ENCODE data around the gene PHOSPHO1.

DNA sequence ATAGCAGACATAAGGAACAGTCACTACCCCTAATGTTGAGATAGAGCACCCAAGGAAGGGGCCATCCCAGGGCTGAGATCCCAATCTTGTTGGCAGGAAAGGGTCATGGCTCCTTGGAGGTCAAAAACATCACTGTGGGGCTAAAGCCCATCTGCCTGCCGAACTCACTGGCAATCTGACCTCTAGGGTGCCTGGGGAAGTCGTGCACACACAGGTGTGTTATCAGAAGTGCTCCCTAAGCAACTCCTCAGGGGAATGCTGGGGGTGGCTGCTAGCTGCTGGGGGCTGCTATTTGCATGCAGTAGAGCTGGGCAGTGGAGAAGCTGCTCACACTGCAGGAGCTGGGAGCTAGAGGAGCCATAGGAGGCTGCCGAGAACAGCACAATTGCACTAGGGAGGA is 47.5 kb upstream of the PHOSPHO1 start:
- TF ChIP-seq, protein P1, sequence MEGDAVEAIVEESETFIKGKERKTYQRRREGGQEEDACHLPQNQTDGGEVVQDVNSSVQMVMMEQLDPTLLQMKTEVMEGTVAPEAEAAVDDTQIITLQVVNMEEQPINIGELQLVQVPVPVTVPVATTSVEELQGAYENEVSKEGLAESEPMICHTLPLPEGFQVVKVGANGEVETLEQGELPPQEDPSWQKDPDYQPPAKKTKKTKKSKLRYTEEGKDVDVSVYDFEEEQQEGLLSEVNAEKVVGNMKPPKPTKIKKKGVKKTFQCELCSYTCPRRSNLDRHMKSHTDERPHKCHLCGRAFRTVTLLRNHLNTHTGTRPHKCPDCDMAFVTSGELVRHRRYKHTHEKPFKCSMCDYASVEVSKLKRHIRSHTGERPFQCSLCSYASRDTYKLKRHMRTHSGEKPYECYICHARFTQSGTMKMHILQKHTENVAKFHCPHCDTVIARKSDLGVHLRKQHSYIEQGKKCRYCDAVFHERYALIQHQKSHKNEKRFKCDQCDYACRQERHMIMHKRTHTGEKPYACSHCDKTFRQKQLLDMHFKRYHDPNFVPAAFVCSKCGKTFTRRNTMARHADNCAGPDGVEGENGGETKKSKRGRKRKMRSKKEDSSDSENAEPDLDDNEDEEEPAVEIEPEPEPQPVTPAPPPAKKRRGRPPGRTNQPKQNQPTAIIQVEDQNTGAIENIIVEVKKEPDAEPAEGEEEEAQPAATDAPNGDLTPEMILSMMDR (IDR thresholded peaks at IDR 0.05) = no peak
- TF ChIP-seq POLR2AphosphoS5 (IDR thresholded peaks at IDR 0.05; ENCODE audit: low read depth, low read length) (no peak), SIN3A (IDR thresholded peaks at IDR 0.05; ENCODE audit: borderline replicate concordance, insufficient read depth, low read depth, low read length) (no peak)
- TF ChIP-seq, protein P2, sequence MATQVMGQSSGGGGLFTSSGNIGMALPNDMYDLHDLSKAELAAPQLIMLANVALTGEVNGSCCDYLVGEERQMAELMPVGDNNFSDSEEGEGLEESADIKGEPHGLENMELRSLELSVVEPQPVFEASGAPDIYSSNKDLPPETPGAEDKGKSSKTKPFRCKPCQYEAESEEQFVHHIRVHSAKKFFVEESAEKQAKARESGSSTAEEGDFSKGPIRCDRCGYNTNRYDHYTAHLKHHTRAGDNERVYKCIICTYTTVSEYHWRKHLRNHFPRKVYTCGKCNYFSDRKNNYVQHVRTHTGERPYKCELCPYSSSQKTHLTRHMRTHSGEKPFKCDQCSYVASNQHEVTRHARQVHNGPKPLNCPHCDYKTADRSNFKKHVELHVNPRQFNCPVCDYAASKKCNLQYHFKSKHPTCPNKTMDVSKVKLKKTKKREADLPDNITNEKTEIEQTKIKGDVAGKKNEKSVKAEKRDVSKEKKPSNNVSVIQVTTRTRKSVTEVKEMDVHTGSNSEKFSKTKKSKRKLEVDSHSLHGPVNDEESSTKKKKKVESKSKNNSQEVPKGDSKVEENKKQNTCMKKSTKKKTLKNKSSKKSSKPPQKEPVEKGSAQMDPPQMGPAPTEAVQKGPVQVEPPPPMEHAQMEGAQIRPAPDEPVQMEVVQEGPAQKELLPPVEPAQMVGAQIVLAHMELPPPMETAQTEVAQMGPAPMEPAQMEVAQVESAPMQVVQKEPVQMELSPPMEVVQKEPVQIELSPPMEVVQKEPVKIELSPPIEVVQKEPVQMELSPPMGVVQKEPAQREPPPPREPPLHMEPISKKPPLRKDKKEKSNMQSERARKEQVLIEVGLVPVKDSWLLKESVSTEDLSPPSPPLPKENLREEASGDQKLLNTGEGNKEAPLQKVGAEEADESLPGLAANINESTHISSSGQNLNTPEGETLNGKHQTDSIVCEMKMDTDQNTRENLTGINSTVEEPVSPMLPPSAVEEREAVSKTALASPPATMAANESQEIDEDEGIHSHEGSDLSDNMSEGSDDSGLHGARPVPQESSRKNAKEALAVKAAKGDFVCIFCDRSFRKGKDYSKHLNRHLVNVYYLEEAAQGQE (IDR thresholded peaks at IDR 0.05; ENCODE audit: insufficient read depth in 1 of 2, low read depth in 2 of 2, low read length in 1 of 2) = no peak

Measured in Panc1 (cell line).